ENCODE results near the gene AMDHD1.
A peak's percentile ranks its signal among the peaks of the same experiment; 100 is the strongest.

The AMDHD1 gene

DNA sequence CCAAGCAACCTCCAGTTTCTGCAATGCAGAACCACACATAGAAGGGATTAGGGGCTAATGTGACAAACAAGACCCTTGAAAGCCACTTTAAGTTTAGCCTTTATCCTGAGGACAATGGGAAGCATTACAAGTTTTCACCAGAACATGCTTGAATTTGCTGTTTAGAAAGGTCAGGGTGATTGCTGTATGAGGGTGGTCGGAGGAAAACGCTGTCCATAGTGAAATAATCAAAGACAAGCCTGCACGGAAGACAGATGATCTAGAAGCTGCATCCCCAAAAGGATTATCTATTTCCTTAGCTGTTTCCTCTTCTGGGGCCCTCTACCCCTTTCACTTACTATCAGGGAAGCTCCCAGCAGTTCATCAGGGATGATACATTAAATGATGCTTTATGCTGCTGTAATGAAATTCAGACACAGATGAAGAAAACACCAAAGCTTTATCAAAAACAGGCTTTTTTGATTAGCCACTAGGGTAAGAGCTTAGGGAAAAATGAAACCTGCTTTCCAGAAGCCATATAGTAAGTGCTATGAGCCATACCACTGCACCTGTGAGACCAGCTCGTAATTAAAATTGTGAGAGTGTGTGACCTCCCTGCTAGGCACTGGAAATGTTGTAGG, 46.5 kb downstream of the AMDHD1 start:
- no peak; the same call in 2 of the 3 replicates for ATAC-seq
- no peak for TF ChIP-seq ARNTL (CRISPR knock-in tag; IDR thresholded peaks at IDR 0.05; ENCODE audit: borderline replicate concordance, low read depth)
- peak; percentile 73; the same call in 1 of the 2 replicates for TF ChIP-seq TCF4 (CRISPR knock-in tag; IDR thresholded peaks at IDR 0.05; ENCODE audit: borderline replicate concordance)

DNA sequence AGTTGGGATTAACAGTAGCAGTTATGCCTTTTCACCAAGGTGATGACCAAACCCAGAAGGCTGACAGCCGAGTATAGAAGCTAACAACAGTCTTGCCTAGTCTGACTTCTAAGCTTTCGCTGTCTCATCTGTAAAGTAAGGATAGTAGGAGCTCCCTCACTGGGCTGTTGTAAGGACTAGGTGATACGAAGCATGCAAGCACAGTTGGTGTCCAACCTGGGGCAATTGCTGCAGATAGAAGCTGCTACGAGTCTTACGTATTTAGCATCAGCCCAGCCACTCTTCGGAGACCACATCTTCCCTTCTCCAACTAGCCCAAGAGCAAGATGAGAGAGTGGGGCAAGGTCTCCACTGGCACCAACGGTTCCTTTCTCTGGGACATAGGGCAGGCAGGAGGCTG, 47.0 kb downstream of the AMDHD1 start:
- TF ChIP-seq ESRRG (CRISPR knock-in tag; IDR thresholded peaks at IDR 0.05) = no peak
- no peak for TF ChIP-seq OSR1 (CRISPR knock-in tag; IDR thresholded peaks at IDR 0.05)
- TF ChIP-seq TCF4 (CRISPR knock-in tag; IDR thresholded peaks at IDR 0.05; ENCODE audit: borderline replicate concordance) = no peak
- no peak for TF ChIP-seq TOX (CRISPR knock-in tag; IDR thresholded peaks at IDR 0.05; ENCODE audit: borderline replicate concordance)
- no peak for TF ChIP-seq RARB (CRISPR knock-in tag; IDR thresholded peaks at IDR 0.05)
- no peak for TF ChIP-seq ISL1 (CRISPR knock-in tag; IDR thresholded peaks at IDR 0.05)
- TF ChIP-seq, protein P1, sequence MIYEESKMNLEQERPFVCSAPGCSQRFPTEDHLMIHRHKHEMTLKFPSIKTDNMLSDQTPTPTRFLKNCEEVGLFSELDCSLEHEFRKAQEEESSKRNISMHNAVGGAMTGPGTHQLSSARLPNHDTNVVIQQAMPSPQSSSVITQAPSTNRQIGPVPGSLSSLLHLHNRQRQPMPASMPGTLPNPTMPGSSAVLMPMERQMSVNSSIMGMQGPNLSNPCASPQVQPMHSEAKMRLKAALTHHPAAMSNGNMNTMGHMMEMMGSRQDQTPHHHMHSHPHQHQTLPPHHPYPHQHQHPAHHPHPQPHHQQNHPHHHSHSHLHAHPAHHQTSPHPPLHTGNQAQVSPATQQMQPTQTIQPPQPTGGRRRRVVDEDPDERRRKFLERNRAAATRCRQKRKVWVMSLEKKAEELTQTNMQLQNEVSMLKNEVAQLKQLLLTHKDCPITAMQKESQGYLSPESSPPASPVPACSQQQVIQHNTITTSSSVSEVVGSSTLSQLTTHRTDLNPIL (CRISPR knock-in tag; IDR thresholded peaks at IDR 0.05; ENCODE audit: low read depth) = no peak

DNA sequence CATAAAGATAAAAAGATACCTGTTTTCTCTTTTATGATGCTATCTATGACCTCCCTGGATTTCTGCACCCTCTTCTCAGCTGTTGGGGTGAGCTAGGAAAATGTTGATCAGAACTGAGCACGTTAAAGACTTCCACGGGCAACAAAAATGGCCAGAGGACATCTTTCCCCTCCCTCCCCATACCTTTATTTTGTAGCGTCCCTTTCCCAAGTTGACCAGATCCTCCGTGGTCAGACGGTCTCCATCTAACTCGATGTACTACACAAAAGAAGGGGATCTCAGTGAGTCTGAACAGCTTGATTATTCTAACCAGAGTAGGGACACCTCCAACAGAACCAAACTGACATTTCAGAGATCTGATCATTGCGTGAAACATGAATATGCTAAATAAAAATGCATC, 50.8 kb downstream of the AMDHD1 start:
- no peak for TF ChIP-seq ZFP30 (CRISPR knock-in tag; IDR thresholded peaks at IDR 0.05)
- no peak for TF ChIP-seq ZFP3 (CRISPR knock-in tag; IDR thresholded peaks at IDR 0.05)
- no peak for TF ChIP-seq GLIS3 (CRISPR knock-in tag; IDR thresholded peaks at IDR 0.05)
- TF ChIP-seq PPARA (CRISPR knock-in tag; IDR thresholded peaks at IDR 0.05; ENCODE audit: borderline replicate concordance) = no peak
- TF ChIP-seq RARB (CRISPR knock-in tag; IDR thresholded peaks at IDR 0.05) = no peak
- no peak for TF ChIP-seq OSR1 (CRISPR knock-in tag; IDR thresholded peaks at IDR 0.05)
- no peak for TF ChIP-seq ARNTL (CRISPR knock-in tag; IDR thresholded peaks at IDR 0.05; ENCODE audit: borderline replicate concordance, low read depth)

More for the DNA sequence above, 47.0 kb downstream of the AMDHD1 start:
- no peak for ATAC-seq

DNA sequence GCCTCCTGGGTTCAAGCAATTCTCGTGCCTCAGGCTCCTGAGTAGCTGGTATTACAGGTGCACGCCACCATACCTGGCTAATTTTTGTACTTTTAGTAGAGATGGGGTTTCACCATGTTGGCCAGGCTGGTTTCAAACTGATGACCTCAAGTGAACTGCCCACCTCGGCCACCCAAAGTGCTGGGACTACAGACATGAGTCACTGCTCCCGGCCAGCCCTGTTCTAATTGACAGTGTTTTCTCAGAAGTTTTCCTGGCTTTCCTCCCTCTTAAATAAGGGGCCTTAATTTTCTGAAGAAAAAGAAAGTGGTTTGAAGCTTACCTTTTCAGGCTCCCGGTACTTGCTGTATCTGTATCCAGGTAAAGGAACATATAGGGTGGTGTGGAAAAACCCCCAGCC, 51.3 kb downstream of the AMDHD1 start:
- no peak for TF ChIP-seq OSR1 (CRISPR knock-in tag; IDR thresholded peaks at IDR 0.05)
- TF ChIP-seq ZFP3 (CRISPR knock-in tag; IDR thresholded peaks at IDR 0.05) = no peak
- no peak for TF ChIP-seq PPARA (CRISPR knock-in tag; IDR thresholded peaks at IDR 0.05; ENCODE audit: borderline replicate concordance)
- TF ChIP-seq GLIS3 (CRISPR knock-in tag; IDR thresholded peaks at IDR 0.05) = no peak
- TF ChIP-seq ZNF70 (CRISPR knock-in tag; IDR thresholded peaks at IDR 0.05) = no peak
- TF ChIP-seq CSDC2 (CRISPR knock-in tag; IDR thresholded peaks at IDR 0.05) = no peak
- TF ChIP-seq ZNF565 (CRISPR knock-in tag; conservative IDR thresholded peaks at IDR 0.05; ENCODE audit: low read depth) = no peak
- no peak for ATAC-seq

More for the DNA sequence above, 50.8 kb downstream of the AMDHD1 start:
- no peak for ATAC-seq

DNA sequence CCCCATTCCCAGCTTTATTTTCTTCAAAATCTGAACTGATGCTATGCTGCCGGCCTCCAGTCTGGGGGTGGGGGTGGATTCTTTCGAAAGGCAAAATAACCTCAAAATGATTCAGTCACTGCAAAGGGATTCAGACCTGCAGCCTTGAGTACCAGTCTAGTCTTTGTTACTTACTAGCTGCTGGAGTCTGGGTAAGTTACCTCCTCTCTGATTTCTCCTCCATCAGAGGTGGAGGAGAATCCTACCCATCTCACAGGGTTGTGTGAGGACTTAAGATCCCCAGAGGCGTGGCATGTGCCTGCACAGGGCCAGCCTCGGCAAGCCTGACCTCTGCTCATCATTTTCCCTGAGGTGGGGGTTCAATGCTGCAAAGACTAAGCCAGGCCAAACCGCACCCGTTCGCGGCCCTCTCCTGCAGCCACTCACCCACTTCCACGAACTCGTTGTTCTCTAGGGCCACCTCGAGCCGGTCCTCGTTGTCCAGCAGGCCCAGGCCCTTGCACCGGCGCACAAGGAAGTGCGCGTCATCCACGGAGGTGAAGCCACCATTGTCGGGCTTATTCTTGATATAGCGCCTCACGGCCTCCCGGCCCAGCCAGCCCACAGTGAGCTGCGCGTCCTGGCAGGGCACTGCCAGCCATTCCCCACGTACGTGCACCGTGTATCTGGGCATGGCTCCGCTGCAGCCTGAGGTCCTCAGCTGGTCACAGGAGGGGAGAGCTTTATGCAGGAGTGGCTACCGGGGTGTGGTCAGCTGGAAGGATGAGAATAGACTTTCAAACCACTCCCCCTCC, 52.3 kb downstream of the AMDHD1 start:
- TF ChIP-seq ZFP30 (CRISPR knock-in tag; IDR thresholded peaks at IDR 0.05) (no peak), PPARA (CRISPR knock-in tag; IDR thresholded peaks at IDR 0.05; ENCODE audit: borderline replicate concordance) (no peak), SNAI2 (CRISPR knock-in tag; IDR thresholded peaks at IDR 0.05) (no peak), TOX (CRISPR knock-in tag; IDR thresholded peaks at IDR 0.05; ENCODE audit: borderline replicate concordance) (no peak), ARNTL (CRISPR knock-in tag; IDR thresholded peaks at IDR 0.05; ENCODE audit: borderline replicate concordance, low read depth) (no peak), ZNF8 (CRISPR knock-in tag; IDR thresholded peaks at IDR 0.05) (no peak), GLIS3 (CRISPR knock-in tag; IDR thresholded peaks at IDR 0.05) (no peak), CSDC2 (CRISPR knock-in tag; IDR thresholded peaks at IDR 0.05) (no peak), ESRRG (CRISPR knock-in tag; IDR thresholded peaks at IDR 0.05) (no peak), ZNF565 (CRISPR knock-in tag; conservative IDR thresholded peaks at IDR 0.05; ENCODE audit: low read depth) (no peak), OSR1 (CRISPR knock-in tag; IDR thresholded peaks at IDR 0.05) (no peak), ISL1 (CRISPR knock-in tag; IDR thresholded peaks at IDR 0.05) (no peak), BACH2 (CRISPR knock-in tag; IDR thresholded peaks at IDR 0.05; ENCODE audit: borderline replicate concordance) (no peak), ZC3H10 (CRISPR knock-in tag; IDR thresholded peaks at IDR 0.05) (no peak)
- TF ChIP-seq, protein P2, sequence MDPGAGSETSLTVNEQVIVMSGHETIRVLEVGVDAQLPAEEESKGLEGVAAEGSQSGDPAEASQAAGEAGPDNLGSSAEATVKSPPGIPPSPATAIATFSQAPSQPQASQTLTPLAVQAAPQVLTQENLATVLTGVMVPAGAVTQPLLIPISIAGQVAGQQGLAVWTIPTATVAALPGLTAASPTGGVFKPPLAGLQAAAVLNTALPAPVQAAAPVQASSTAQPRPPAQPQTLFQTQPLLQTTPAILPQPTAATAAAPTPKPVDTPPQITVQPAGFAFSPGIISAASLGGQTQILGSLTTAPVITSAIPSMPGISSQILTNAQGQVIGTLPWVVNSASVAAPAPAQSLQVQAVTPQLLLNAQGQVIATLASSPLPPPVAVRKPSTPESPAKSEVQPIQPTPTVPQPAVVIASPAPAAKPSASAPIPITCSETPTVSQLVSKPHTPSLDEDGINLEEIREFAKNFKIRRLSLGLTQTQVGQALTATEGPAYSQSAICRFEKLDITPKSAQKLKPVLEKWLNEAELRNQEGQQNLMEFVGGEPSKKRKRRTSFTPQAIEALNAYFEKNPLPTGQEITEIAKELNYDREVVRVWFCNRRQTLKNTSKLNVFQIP (CRISPR knock-in tag; IDR thresholded peaks at IDR 0.05; ENCODE audit: borderline replicate concordance, low read depth) = no peak
- TF ChIP-seq, protein P3, sequence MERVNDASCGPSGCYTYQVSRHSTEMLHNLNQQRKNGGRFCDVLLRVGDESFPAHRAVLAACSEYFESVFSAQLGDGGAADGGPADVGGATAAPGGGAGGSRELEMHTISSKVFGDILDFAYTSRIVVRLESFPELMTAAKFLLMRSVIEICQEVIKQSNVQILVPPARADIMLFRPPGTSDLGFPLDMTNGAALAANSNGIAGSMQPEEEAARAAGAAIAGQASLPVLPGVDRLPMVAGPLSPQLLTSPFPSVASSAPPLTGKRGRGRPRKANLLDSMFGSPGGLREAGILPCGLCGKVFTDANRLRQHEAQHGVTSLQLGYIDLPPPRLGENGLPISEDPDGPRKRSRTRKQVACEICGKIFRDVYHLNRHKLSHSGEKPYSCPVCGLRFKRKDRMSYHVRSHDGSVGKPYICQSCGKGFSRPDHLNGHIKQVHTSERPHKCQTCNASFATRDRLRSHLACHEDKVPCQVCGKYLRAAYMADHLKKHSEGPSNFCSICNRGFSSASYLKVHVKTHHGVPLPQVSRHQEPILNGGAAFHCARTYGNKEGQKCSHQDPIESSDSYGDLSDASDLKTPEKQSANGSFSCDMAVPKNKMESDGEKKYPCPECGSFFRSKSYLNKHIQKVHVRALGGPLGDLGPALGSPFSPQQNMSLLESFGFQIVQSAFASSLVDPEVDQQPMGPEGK (CRISPR knock-in tag; IDR thresholded peaks at IDR 0.05; ENCODE audit: borderline replicate concordance) = no peak
- TF ChIP-seq, protein P4, sequence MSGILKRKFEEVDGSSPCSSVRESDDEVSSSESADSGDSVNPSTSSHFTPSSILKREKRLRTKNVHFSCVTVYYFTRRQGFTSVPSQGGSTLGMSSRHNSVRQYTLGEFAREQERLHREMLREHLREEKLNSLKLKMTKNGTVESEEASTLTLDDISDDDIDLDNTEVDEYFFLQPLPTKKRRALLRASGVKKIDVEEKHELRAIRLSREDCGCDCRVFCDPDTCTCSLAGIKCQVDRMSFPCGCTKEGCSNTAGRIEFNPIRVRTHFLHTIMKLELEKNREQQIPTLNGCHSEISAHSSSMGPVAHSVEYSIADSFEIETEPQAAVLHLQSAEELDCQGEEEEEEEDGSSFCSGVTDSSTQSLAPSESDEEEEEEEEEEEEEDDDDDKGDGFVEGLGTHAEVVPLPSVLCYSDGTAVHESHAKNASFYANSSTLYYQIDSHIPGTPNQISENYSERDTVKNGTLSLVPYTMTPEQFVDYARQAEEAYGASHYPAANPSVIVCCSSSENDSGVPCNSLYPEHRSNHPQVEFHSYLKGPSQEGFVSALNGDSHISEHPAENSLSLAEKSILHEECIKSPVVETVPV (CRISPR knock-in tag; IDR thresholded peaks at IDR 0.05) = no peak
- TF ChIP-seq, protein P1 (CRISPR knock-in tag; IDR thresholded peaks at IDR 0.05; ENCODE audit: low read depth) = no peak
- ATAC-seq = no peak

Data from SK-N-SH treated with all-trans-retinoic acid at 6 μM for 48 hours (cell line).